ENCODE data around the gene GRP.

The GRP gene

DNA sequence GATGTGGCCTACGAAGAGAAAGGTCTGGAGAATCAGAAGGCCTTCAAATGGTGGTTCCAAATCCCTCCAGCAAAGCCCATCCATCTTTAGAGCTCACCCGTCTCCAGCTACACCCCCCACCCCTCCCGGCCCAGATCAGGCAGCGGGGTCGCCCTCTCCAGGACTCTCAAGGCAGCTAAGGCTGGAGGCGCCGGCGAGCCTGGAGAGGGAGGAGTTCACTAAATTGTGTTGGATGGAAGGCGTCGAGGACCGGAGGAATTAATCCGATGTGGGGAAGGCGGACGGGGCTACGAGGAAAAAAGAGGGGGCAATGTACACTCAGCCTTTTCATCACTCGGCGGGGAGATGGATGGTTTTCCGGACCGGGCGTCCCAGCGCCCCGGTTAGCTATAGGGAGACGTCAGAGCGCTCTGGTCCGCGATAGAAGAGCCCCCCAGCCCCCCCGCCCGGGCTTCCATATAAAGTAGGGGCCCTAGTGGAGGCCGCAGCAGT lies at the start of gene GRP:
Gene GRP (plus strand): TSS at position 487 of the 492 bp plus-strand sequence. CDS start 108 bp downstream, outside the sequence.
- no peak for DNase-seq (ENCODE audit: low read depth in 3 of 3)

DNA sequence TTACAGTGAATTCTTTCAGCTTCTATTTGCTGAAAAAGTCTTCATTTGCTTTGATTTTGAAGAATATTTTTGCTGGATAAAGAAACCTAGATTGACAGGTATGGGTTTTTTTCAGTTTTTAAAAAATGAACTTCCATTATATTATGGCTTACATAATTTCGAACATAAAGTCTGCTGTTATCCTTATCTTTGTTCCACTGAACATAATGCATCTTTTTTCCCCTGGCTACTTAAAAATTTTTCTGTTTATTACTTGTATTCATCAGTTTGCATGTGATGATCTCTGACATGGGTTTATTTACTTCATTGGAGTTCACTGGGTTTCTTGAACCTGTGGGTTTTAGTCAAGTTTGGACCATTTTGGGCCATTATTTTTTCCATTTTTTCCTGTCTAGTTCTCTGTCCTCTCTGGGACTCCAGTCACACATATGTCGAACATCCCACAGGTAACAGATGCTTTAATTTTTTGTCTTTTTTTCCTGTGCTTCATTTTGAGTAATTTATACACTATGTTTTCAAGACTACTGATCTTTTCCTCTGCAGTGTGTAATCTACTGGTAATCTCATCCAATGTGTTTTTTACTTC lies 47.2 kb upstream of the GRP start:
- DNase-seq (ENCODE audit: low read depth in 3 of 3) = no peak

DNA sequence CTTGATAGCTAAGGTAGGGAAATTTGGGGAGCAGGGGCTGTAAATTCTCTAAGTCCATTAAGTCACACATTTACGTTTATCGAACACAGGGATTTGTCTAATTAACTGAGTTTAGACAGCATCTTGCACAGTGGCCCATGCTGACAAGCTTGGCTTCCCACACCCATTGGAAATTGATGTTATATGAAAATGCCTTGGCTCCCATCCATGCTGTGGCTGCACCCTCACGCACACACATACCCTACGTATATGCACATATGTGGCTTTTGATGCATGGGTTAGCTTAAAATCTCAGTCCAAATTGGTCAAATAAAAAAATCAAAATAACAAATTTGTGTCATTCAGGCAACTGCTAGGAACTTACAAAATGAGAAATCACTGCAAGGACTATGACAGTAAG lies 42.5 kb upstream of the GRP start:
- no peak for DNase-seq (ENCODE audit: low read depth in 3 of 3)

DNA sequence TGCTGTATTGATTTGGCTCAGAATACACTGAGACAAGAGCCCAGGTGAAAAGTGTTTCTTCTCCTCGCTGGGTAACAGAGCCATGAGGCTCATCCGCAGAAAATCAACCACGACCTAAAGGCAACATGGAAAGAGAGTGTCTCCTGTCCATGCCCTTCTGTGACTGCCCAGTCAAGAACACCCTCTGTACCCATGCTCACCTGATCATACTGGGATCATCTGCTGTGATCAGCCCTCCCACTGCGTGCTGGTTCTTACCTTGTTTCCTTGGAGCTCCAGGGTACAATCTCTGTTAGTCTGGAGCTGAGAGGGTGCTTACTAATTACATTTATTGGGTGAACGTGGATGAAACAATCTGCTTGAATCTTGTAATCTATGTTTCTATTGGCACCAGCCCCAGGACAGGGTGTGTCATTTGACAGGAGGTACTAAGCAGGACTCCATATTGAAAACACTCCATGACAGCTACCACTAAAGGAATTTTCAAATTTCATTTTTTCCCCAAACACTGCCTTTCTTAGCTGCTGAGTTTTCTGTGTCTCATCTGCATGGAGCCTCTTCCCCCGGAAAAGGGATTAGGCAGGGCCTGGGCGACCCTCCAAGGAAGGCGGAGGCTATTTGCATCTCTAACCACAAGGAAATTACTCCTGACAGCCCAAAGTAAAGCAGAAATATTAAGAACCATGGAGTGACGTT lies 39.7 kb upstream of the GRP start:
- no peak for DNase-seq (ENCODE audit: low read depth in 3 of 3)

DNA sequence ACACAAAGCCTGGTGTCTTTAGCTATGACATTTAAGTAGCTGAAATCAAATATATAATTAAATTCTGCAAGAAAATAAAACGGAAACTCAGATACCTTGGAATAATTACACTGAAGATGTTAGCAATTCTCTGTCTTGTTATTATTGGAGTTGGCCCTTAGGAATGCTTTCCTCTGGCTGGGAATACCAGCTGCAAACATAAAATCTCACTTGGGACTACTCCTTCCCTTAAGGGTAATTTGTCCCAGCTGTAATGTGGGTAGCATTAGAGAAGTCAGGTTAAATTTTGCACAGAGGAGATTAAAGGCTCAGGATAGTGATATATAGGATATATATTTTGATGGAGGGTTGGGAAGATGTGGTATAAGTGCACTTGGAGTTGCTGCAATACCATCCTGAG lies 37.3 kb upstream of the GRP start:
- no peak for DNase-seq (ENCODE audit: low read depth in 3 of 3)

DNA sequence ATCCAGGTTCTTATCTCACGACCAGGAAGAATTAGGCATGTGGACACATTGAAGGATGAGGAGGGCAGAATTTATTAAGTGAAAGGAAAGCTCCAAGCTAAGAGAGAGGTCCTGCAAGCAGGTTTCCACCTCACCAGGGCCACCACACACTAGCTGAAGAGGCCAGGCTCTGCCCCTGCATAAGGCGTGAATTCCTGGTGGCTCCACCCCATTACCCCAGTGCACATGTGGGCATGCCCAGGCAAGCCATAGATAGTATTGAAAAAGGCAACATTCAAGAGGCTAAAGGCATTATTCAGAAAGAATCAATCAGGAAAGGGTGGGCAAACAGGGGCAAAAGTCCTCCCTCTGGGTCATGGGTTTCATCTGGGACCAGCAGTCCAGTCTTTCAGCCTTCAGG lies 30.9 kb upstream of the GRP start:
- no peak for DNase-seq (ENCODE audit: low read depth in 3 of 3)

DNA sequence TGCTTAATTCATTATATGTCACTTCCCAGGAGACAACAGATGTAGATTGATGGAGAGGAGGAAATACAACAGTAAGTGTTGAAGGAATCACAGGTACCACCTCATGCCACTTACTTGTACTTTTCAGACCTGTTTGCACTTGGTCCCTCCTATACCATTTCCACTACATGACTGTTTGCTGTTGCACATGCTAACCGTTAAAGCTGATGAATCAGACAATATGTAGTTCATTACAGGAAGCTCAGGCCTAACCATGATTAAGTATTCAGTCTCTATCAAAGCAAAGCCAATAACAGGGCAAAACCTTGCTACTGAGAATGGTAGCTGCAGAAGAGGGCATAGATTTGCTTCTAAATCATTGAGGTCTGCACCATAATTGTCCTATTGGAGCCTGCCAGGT lies 30.2 kb upstream of the GRP start:
- DNase-seq (ENCODE audit: low read depth in 3 of 3) = no peak

DNA sequence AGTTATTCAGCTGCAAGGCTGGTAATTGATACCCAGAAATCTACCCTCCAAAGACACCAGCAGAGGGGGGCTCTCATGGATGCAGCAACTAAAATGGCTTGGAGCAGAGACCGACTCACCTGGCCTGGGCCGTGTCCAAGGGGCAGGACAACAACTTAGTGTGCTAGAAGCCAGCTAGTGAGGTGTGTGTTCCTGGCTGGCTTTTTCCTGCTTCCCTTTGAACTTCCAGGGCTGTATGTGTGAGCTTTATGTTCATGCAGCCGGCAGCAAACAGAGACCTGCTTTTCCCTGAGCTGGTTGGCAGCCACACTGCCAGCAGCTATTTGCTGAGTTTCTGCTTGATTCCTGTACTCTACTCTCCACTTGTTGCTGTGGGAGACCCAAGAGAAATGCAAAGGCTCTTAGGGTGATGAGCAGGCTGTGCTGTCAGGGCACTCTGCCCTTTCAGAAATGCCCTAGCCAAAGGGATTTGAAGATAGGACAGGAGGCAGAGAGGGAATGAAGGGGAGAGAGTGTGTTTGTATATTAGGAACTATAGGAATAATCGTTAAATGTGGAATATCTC lies 23.7 kb upstream of the GRP start:
- no peak for DNase-seq (ENCODE audit: low read depth in 3 of 3)

DNA sequence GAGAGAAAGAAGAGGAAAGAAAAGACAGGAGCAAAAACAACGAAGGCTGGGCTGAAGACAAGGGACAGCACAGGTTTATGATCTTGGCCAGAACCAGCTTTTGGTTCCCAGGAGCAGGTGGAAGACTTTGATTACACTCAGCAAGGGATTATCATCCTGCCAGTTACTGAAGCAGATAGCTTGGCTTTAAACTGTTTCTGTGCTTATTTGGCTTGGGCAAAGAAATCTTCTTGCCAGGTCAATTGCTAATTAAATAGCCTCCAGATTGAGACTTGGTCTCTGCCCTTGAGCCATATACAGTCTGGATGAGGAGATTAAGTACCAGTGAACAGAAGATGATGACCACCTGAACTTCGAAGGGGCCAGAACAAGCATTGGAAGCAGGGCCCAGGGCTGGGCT lies 22.3 kb upstream of the GRP start:
- no peak for DNase-seq (ENCODE audit: low read depth in 3 of 3)

DNA sequence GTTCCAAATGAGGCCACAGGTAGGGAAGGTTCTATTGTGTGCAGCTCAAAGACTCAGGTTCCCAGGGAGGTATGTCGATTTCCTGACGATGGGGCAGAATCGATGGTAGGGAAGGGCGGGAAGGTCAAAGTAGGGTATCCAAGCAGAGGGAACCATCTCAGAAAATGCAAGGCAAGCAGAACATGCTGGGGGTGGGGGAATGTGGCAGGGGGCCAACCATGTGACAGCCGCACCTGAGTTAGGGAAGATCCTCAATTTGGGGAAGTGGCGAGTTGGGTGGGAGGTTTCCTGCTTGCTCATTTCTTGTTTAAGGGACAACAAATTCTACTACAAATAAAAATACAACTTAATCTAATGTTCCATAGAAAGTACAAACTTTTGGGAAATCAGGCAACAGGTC lies 21.7 kb upstream of the GRP start:
- no peak for DNase-seq (ENCODE audit: low read depth in 3 of 3)

DNA sequence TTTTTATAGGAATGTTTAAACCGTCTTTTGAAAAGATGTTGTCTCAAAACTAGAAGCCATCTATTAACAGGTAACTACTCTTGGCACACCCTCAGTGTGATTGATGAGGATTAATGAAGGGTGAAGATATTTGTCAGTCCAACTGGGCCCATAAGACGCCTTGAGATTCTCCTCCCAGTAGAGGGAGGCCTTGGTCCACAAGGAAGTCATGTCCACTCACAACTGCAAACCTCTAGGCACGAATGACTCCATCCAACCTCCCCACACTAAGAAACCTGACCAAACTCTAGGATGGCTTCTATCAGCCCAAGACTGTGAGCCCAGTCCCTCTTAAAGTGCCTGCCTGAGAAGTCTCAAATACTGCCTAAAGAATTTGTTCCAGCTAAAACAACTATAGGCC lies 19.2 kb upstream of the GRP start:
- no peak for DNase-seq (ENCODE audit: low read depth in 3 of 3)

DNA sequence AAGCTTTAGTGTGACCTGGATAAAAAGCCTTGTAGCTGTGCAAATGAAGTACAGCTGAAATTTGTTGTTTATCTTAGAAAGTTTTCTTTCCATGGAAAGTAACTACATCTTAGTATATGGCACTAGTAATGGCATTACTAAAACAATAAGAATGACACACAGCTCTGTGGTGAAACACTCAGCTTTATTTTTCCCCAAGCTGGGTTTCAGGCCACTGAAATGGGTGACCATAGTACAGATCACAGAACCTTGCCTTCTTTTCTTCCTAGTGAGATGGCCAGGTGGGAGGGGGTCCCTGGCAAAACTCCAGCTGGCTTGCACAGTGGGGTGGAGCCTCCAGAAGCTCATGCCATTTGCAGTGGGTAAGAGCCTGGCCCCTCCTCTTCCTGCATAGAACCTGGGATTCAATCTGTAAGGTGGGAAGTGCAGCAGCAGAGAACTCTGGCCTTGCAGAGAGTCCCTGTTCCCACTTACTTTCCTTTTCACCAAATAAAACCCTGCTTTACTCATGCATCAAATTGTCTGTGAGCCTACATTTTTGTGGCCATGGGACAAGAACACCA lies 17.6 kb upstream of the GRP start:
- DNase-seq (ENCODE audit: low read depth in 3 of 3) = no peak

DNA sequence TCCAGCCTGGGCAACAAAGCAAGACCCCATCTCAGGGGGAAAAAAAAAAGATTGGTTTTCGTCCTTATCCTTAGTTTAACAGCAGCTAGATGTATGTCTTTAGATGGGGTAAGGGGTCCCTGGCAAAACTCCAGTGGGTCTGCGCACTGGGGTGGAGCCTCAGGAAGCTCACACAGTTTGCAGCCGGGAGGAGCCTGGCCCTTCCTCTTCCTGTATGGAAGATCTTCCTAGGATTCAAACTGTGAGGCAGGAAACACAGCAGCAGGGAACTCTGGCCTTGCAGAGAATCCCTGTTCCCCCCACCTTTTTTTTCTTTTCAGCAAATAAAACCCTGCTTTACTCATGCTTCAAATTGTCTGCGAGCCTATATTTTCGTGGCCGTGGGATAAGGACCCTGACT lies 12.5 kb upstream of the GRP start:
- DNase-seq (ENCODE audit: low read depth in 3 of 3) = no peak

DNA sequence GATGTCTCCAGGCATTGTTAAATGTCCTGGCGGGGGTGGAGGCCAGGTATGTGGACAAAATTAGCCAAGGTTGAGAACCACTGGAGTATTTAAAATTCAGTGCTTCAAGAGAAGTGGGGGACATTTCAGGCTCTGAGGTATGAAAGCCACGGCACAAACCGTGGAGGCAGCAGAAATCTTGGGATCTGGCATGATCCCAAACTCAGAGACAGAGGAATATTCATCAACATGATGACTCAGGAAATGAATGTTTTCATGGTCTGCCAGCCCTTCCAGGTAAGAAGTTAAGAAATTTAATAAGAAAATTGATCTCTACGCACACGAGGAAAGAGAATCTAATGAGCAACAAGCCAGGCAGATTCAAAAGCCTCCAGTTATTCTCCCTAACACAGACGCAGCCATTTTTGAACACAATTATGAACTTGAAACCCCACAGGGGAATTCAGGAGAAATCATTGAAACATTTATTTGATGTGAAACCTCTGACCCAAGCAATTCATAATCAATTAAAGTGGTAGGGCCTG lies 11.3 kb upstream of the GRP start:
- DNase-seq (ENCODE audit: low read depth in 3 of 3) = no peak

DNA sequence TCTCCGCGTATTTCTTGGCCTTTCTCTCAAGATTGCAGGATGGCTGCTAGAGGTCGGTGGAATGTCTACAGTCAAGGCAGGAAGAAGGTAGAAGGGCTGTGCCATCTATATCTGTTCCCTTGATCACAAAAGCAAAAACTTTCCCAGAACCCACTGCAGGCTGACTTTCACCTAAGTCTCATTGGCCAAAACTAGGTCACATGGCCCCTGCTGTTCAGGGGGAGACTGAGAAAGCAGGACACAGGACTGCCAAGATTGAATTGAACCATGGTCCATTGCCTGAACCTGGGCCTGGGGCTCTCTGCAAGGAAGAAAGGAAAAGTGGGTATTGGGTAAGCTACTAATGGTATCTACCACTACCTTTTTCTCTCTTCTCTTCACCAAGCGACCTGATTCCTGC lies 9.7 kb upstream of the GRP start:
- DNase-seq (ENCODE audit: low read depth in 3 of 3) = no peak

DNA sequence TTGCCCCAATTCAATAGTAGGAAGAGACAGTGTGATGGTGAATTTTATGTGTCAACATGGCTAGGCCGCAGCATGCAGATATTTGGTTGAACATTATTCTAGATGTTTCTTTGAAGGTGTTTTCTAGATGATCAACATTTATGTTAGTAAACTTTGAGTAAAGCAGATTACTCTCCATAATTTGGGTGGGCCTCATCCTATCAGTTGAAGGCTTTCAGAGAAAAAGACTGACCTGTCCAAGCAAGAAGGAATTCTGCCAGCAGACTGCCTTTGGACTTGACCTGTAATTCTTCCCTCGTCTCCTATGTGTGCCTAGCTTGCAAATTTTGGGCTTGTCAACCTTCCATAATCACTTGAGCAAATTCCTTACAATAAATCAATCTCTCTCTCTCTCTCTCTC lies 8.3 kb upstream of the GRP start:
- DNase-seq (ENCODE audit: low read depth in 3 of 3) = no peak

DNA sequence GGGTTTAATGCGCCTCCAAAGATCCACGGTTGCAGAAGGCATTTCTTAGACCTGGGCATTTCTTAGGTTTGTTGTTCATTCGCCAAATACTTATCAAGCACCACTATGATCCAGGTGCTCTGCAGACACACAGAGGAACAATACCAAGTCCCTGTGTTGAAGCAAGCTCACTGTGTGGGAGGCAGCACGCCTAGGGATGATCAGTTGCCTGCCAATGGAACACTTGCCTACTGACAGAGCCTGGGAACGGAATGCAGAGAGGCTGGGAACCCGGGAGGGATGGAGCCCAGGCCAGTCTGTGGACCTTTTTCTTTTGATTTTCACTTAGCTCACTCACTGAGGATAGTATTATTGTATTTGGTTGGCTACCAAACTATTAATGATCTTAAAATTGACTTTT lies 1.9 kb upstream of the GRP start:
- no peak for DNase-seq (ENCODE audit: low read depth in 3 of 3)

DNA sequence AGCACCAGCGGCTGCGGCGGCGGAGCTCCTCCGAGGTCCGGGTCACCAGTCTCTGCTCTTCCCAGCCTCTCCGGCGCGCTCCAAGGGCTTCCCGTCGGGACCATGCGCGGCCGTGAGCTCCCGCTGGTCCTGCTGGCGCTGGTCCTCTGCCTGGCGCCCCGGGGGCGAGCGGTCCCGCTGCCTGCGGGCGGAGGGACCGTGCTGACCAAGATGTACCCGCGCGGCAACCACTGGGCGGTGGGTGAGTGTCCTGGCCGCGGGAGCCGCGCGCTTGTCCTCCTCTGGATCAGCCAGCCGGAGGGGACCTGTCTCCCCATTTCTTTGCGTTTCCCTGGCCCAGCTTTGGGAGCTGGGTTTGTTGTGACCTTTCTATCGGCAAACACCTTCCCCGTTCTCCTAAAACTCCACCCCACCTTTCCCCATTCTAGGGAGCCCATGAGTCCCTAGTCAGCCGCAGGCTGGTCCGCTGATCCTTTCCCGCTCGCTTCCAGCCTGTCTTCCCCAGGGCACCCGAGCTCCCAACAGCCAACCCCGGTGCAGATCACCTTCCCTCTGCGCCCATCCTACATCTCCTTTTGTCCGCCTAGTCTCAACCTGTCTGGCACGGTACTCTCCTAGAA lies 316 bp downstream of the GRP start:
- no peak for DNase-seq (ENCODE audit: low read depth in 3 of 3)

DNA sequence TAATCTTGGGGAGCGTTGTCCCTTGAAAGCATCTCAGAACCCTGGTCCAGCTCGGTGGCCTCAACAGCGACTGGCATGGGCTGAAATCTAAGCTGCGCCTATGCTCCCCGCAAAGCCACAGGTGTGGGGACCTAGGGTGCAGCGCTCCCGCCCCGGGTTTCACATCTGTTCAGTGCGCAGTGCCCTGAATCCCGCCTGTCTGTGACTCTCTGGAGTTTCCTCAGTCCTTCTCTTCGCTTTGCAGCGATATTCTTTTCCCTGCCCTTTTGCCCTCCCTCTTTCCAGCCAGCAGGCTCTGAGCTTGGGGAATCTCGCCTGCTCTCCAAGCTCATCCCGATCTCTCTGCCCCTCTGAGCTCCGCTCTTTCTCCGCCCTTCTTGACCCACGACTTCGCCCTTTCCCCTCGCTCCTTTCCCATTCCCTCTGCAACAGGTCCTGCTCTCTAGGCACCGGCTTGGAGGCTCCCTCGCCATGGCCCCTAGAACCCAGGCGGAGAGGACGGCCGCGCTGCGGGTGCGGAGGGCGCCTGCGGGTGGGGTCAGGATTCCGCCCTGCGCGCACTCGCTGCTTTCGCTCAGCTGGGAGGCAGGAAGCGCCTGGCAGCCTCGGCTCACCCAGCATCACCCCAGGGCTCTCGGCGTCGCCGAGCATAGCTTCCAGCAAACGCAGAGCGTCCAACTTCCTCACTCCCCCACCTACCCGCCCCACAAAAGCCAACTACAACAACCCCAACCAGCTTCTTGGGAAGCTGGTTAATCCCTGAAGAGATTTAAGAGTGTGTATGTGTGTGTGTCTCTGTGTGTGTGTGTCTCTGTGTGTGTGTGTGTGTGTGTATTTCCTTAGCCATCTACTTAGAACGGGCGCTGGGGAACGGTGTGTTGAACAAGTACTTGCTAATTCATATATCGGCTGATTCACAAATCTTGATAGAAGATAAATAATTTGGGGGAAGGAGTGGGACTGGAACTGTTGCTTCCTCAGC lies 1.1 kb downstream of the GRP start:
- no peak for DNase-seq (ENCODE audit: low read depth in 3 of 3)

DNA sequence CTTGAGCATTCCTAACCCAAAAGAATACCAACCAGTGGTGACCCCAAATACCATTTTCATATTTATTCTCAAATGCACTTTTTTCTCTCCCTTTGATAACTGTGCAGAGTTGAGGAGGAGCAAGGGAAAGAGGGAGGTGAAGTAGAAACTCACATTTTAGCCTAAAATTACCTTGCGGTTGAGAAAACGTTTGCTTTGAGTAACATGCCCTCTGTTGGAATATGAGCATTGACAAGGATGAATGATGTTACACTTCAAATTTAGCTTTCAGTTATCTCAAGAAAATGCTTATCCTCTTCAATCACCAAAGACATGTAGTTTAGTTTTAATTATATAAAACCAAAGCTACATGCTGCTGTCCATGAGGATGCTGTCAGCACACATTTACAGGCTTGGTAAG lies 2.4 kb downstream of the GRP start:
- no peak for DNase-seq (ENCODE audit: low read depth in 3 of 3)

DNA sequence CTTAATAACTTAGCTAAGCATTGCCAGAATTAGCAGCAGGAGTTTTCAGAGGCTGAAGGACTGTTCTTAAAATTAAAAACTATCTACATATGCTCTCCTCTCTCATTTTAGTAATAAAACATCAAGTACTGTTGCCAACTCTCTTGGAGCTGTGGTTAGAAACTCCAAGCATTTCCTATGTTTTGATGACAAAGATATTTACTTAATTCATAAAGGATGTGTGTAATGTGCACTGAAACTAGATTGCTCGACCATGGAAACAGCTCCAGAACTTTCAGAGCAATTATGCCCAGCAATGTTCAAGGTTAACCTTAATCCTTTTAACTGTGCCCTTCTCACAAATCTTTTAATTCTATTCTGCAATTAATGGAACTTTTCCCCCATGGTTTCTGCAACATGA lies 8.4 kb downstream of the GRP start:
- DNase-seq (ENCODE audit: low read depth in 3 of 3) = no peak
